Measurements from ENCODE around the gene APOBEC2. TPM values are rescaled to one million over a fixed set of nuclear protein-coding genes. Genes with fewer than 3 reads are reported as not detected.
A peak's percentile ranks its signal among the peaks of the same experiment; 100 is the strongest.
"Not testable (repeated sequence)": the region's sequence is repeated elsewhere in the genome, so short reads cannot be mapped to it uniquely, and the experiment has no call there.

APOBEC2 gene
- not detected for total RNA-seq

- CTCF ChIA-PET: interaction anchor here (1.2 to 1.7 kb wide), 9 partner anchors 8 to 188 kb away, joined by 3 to 5 read pairs (median 4); partner anchors contain the start of genes TSPO2 and UNC5CL
- Mint-ChIP-seq H3K36me3 (ENCODE audit: low read depth) (peaks cover 5% of the 10 kb centered on the region), H3K9me3 (peaks cover 3% of the 10 kb centered on the region), H3K27ac (peak within 1 kb of the TSS; percentile 86), H3K27me3 (no peaks in the 10 kb centered on the region), H3K4me1 (peaks cover 20% of the 10 kb centered on the region), H3K4me3 (no peak within 1 kb of the TSS)
- no peak for DNase-seq
- POLR2A ChIA-PET: no interaction called here
These were observed at the start of gene APOBEC2 for GRCh38 chr6:41053041-41053440. TSS of gene APOBEC2 (plus strand) at chr6:41053202. CDS start at chr6:41053348, 146 bp downstream.

GRCh38 chr6:41006217-41006616 lies 46.8 kb upstream of the APOBEC2 start:
- H3K36me3 Mint-ChIP-seq (ENCODE audit: low read depth); CTCF ChIA-PET: not testable (repeated sequence)
- H3K27me3 Mint-ChIP-seq: peaks cover 34% of the 10 kb centered on the region

GRCh38 chr6:41006980-41007379 lies 46.0 kb upstream of the APOBEC2 start:
- DNase-seq; H3K4me3 Mint-ChIP-seq; H3K4me1 Mint-ChIP-seq; H3K9me3 Mint-ChIP-seq; CTCF ChIA-PET; H3K36me3 Mint-ChIP-seq (ENCODE audit: low read depth); H3K27ac Mint-ChIP-seq; POLR2A ChIA-PET: not testable (repeated sequence)
- peaks cover 26% of the 10 kb centered on the region for H3K27me3 Mint-ChIP-seq

More at GRCh38 chr6:41006217-41006616, 46.8 kb upstream of the APOBEC2 start:
- H3K4me3 Mint-ChIP-seq, H3K9me3 Mint-ChIP-seq, H3K4me1 Mint-ChIP-seq, POLR2A ChIA-PET, H3K27ac Mint-ChIP-seq: not testable (repeated sequence)
- DNase-seq: peak; percentile 75

GRCh38 chr6:41008011-41008410 lies 45.0 kb upstream of the APOBEC2 start:
- H3K36me3 Mint-ChIP-seq (ENCODE audit: low read depth): no peaks in the 10 kb centered on the region
- peaks cover 21% of the 10 kb centered on the region for H3K27me3 Mint-ChIP-seq
- peaks cover 3% of the 10 kb centered on the region for H3K4me1 Mint-ChIP-seq
- no peak overlapping the region for H3K4me3 Mint-ChIP-seq
- CTCF ChIA-PET: interaction anchor here (0.6 to 2.3 kb wide), 3 partner anchors 20 to 1205 kb away, joined by 3 to 13 read pairs (median 4); no protein-coding TSS in a partner anchor
- no peaks in the 10 kb centered on the region for H3K9me3 Mint-ChIP-seq
- H3K27ac Mint-ChIP-seq: no peak overlapping the region
- no peak for DNase-seq
- POLR2A ChIA-PET: interaction anchor here (0.6 kb wide), 1 partner anchor 20 kb away, joined by 3 read pairs; no protein-coding TSS in a partner anchor

- no peaks in the 10 kb centered on the region for H3K36me3 Mint-ChIP-seq (ENCODE audit: low read depth)
- CTCF ChIA-PET: interaction anchor here (0.6 to 2.3 kb wide), 3 partner anchors 9 to 1549 kb away, joined by 3 to 13 read pairs (median 4); no protein-coding TSS in a partner anchor
- H3K9me3 Mint-ChIP-seq: no peaks in the 10 kb centered on the region
- DNase-seq: no peak
- H3K4me3 Mint-ChIP-seq: no peak overlapping the region
- POLR2A ChIA-PET: no interaction called here
- no peak overlapping the region for H3K27ac Mint-ChIP-seq
- peaks cover 3% of the 10 kb centered on the region for H3K4me1 Mint-ChIP-seq
- H3K27me3 Mint-ChIP-seq: peaks cover 13% of the 10 kb centered on the region
These were observed 43.3 kb upstream of the APOBEC2 start for GRCh38 chr6:41009669-41010068.

- Mint-ChIP-seq H3K9me3 (no peaks in the 10 kb centered on the region), H3K36me3 (ENCODE audit: low read depth) (no peaks in the 10 kb centered on the region), H3K4me3 (no peak overlapping the region), H3K4me1 (no peaks in the 10 kb centered on the region), H3K27ac (no peak overlapping the region), H3K27me3 (peaks cover 6% of the 10 kb centered on the region)
- no peak for DNase-seq
- POLR2A ChIA-PET: no interaction called here
- CTCF ChIA-PET: interaction anchor here (1.7 to 2.7 kb wide), 2 partner anchors 7 to 24 kb away, joined by 3 to 10 read pairs; no protein-coding TSS in a partner anchor
These were observed 41.3 kb upstream of the APOBEC2 start for GRCh38 chr6:41011673-41012072.

GRCh38 chr6:41013466-41014153 lies 39.4 kb upstream of the APOBEC2 start:
- no peak for DNase-seq
- Mint-ChIP-seq H3K27me3 (peaks cover 6% of the 10 kb centered on the region), H3K27ac (no peak overlapping the region), H3K9me3 (no peaks in the 10 kb centered on the region), H3K36me3 (ENCODE audit: low read depth) (no peaks in the 10 kb centered on the region), H3K4me1 (no peaks in the 10 kb centered on the region), H3K4me3 (no peak overlapping the region)
- ChIA-PET POLR2A (no interaction called here), CTCF (interaction anchor here (1.3 to 6.9 kb wide), 2 partner anchors 9 to 14 kb away, joined by 4 to 47 read pairs; no protein-coding TSS in a partner anchor)

GRCh38 chr6:41014780-41015179 lies 38.2 kb upstream of the APOBEC2 start:
- no peak overlapping the region for H3K4me3 Mint-ChIP-seq
- no peak for DNase-seq
- no peak overlapping the region for H3K27ac Mint-ChIP-seq
- ChIA-PET CTCF (interaction anchor here (1.3 to 6.9 kb wide), 2 partner anchors 8 to 12 kb away, joined by 4 to 47 read pairs; no protein-coding TSS in a partner anchor), POLR2A (no interaction called here)
- no peaks in the 10 kb centered on the region for H3K4me1 Mint-ChIP-seq
- H3K9me3 Mint-ChIP-seq: no peaks in the 10 kb centered on the region
- no peaks in the 10 kb centered on the region for H3K36me3 Mint-ChIP-seq (ENCODE audit: low read depth)
- H3K27me3 Mint-ChIP-seq: peaks cover 2% of the 10 kb centered on the region

GRCh38 chr6:41015860-41016259 lies 37.1 kb upstream of the APOBEC2 start:
- not testable (repeated sequence) for H3K27me3 Mint-ChIP-seq, H3K27ac Mint-ChIP-seq, DNase-seq

GRCh38 chr6:41017663-41018062 lies 35.3 kb upstream of the APOBEC2 start:
- H3K9me3 Mint-ChIP-seq: peaks cover 2% of the 10 kb centered on the region
- H3K4me1 Mint-ChIP-seq: no peaks in the 10 kb centered on the region
- peaks cover 2% of the 10 kb centered on the region for H3K36me3 Mint-ChIP-seq (ENCODE audit: low read depth)
- CTCF ChIA-PET: interaction anchor here (6.9 kb wide), 1 partner anchor 10 kb away, joined by 47 read pairs; no protein-coding TSS in a partner anchor
- no peaks in the 10 kb centered on the region for H3K27me3 Mint-ChIP-seq
- no peak for DNase-seq
- no peak overlapping the region for H3K4me3 Mint-ChIP-seq
- POLR2A ChIA-PET: no interaction called here
- H3K27ac Mint-ChIP-seq: no peak overlapping the region

More at GRCh38 chr6:41015860-41016259, 37.1 kb upstream of the APOBEC2 start:
- POLR2A ChIA-PET; H3K36me3 Mint-ChIP-seq (ENCODE audit: low read depth); H3K4me1 Mint-ChIP-seq; H3K4me3 Mint-ChIP-seq; H3K9me3 Mint-ChIP-seq: not testable (repeated sequence)
- CTCF ChIA-PET: interaction anchor here (6.9 kb wide), 1 partner anchor 11 kb away, joined by 47 read pairs; no protein-coding TSS in a partner anchor

GRCh38 chr6:41021832-41022231 lies 31.2 kb upstream of the APOBEC2 start:
- H3K27me3 Mint-ChIP-seq: no peaks in the 10 kb centered on the region
- H3K36me3 Mint-ChIP-seq (ENCODE audit: low read depth): peaks cover 2% of the 10 kb centered on the region
- DNase-seq: no peak
- peaks cover 2% of the 10 kb centered on the region for H3K9me3 Mint-ChIP-seq
- ChIA-PET POLR2A (no interaction called here), CTCF (no interaction called here)
- H3K4me3 Mint-ChIP-seq: no peak overlapping the region
- H3K27ac Mint-ChIP-seq: no peak overlapping the region
- H3K4me1 Mint-ChIP-seq: peaks cover 4% of the 10 kb centered on the region

GRCh38 chr6:41022294-41022693 lies 30.7 kb upstream of the APOBEC2 start:
- CTCF ChIA-PET: interaction anchor here (1.0 kb wide), 1 partner anchor 8 kb away, joined by 4 read pairs; no protein-coding TSS in a partner anchor
- DNase-seq: no peak
- Mint-ChIP-seq H3K27ac (no peak overlapping the region), H3K27me3 (no peaks in the 10 kb centered on the region), H3K36me3 (ENCODE audit: low read depth) (peaks cover 2% of the 10 kb centered on the region), H3K4me3 (no peak overlapping the region), H3K4me1 (peaks cover 8% of the 10 kb centered on the region), H3K9me3 (peaks cover 2% of the 10 kb centered on the region)
- POLR2A ChIA-PET: no interaction called here

- ChIA-PET POLR2A (no interaction called here), CTCF (interaction anchor here (1.0 to 1.2 kb wide), 2 partner anchors 9 to 12 kb away, joined by 3 to 4 read pairs; no protein-coding TSS in a partner anchor)
- Mint-ChIP-seq H3K27me3 (no peaks in the 10 kb centered on the region), H3K9me3 (peaks cover 2% of the 10 kb centered on the region), H3K27ac (no peak overlapping the region), H3K4me1 (peaks cover 15% of the 10 kb centered on the region), H3K36me3 (ENCODE audit: low read depth) (peaks cover 2% of the 10 kb centered on the region), H3K4me3 (no peak overlapping the region)
- DNase-seq: no peak
These were observed 29.9 kb upstream of the APOBEC2 start for GRCh38 chr6:41023114-41023513.
